Astrocyte of the spinal cord (primary cell): ENCODE measurements around the gene ZNF334.

Source experiments
- DNase-seq: peaks from one replicate; pipeline ENCODE4 v3.0.0; 2011; ENCODE audit warnings: low read depth, low spot score
- H3K4me3 ChIP-seq: 2 replicates; pipeline ENCODE4 v1.5.1; 2011; ENCODE audit warnings: low read depth, mild to moderate bottlenecking, low read length, moderate library complexity
- in situ Hi-C: cut with HindIII; loops from 2 replicates; pipeline ENCODE4 v1.10.0; 2017; ENCODE audit warnings: low sequenced_read_pairs
- TF ChIP-seq, protein P1 (sequence below): IDR thresholded peaks from 2 replicates; pipeline ENCODE4 v1.5.1; 2012; ENCODE audit warnings: low read depth, mild to moderate bottlenecking, low read length, inconsistent platforms

The ZNF334 gene

DNA sequence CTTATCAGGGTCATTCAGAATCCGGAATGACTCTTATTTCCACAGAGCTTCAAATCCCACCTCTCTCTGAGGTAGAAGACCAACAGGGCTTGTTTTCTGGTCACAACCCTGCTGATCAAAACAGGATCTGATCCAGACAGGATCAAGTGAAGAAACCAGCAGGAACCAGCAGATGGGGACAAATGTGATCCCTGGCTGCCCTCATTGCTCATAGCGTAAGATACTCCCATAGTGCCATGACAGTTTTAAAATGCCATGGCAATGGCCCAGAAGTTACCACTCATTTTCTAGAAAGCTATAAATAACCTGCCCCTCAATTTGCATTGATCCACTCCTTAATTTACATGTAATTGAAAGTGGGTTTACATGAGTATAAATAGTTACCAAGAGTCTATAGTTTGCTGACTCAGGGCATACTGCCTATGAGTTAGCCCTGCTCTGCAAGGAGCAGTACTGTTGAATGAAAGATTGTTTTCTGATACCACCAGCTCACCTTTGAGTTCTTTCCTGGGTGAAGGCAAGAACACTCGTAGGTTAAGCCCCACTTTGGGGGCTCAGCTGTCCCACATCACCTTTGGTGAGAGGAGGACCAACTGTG is 6.2 kb upstream of the ZNF334 start:
- TF ChIP-seq, protein P1, sequence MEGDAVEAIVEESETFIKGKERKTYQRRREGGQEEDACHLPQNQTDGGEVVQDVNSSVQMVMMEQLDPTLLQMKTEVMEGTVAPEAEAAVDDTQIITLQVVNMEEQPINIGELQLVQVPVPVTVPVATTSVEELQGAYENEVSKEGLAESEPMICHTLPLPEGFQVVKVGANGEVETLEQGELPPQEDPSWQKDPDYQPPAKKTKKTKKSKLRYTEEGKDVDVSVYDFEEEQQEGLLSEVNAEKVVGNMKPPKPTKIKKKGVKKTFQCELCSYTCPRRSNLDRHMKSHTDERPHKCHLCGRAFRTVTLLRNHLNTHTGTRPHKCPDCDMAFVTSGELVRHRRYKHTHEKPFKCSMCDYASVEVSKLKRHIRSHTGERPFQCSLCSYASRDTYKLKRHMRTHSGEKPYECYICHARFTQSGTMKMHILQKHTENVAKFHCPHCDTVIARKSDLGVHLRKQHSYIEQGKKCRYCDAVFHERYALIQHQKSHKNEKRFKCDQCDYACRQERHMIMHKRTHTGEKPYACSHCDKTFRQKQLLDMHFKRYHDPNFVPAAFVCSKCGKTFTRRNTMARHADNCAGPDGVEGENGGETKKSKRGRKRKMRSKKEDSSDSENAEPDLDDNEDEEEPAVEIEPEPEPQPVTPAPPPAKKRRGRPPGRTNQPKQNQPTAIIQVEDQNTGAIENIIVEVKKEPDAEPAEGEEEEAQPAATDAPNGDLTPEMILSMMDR = no peak
- no peak overlapping the region for H3K4me3 ChIP-seq
- in situ Hi-C loops = no loop called here
- DNase-seq = no peak

DNA sequence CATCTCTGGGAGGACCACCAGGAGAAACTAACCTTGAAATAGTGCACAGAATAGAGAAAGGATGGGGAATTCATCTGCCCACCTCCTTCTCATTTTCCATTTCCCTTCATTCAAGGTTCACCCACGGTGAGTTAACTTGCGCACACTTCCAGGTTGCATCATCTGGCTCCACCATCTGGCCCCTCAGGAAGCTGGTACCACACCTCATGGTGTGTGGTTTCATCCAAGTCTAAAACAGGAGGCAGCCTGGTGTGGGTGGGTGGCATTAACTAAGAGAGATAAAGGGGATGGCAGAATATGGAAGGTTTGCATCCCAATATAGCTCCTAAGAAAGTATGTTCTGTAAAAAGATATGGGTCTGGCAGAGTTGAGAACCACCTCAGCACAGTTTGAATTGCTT is 3.8 kb downstream of the ZNF334 start:
- TF ChIP-seq, protein P1 = no peak
- in situ Hi-C loops = no loop called here

DNA sequence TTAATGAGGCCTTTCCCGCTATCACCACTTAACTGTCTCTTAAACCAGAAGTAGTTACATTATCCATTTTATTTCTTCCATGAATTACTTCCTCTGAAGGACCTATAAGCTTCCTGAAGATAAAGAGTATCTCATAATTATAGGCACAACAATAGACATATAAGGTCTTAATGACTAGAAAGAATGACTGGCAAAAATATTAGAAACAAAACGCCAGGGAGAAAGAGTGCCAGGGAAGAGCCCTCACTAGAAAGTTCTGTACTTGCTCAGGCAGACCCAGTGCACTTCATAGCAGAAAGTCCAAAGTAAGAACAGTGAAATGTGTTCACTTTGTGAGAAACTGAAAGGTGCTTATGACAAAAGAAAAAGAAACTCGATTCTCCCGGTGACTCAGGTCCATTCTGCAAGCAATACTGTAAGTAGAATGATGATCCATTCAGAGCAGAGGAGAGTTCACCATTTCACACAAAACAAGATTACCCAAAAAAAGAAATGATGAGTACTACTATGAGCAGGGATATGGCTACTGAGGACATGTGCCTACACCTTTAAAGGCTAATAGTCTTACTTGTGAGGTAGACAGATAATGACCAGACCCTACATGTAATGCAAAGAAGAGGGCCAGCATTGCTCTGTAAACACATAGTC is 5.5 kb downstream of the ZNF334 start:
- in situ Hi-C loops = no loop called here
- TF ChIP-seq, protein P1 = no peak
- H3K4me3 ChIP-seq = no peak overlapping the region
- DNase-seq = no peak

More for the DNA sequence above, 3.8 kb downstream of the ZNF334 start:
- DNase-seq = no peak
- H3K4me3 ChIP-seq = no peak overlapping the region

DNA sequence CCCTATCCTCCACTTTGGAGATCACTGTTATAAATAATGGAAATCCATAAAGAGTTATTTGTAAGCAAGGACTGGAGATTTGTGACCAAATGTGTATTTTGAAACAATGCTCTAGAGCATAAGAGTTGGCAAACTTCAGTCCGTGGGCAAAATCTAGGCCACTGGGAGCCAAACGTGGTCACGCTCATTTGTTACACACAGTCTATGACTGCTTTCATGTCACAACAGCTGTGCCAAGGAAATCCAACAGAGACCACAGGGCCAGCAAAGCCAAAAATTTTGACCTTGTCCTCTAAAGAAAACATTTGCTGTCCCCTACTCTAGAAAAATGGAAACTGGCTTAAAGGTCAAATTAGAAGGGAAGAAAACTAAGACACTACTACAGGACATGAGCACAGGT is 7.9 kb downstream of the ZNF334 start:
- in situ Hi-C loops = no loop called here
- no peak for DNase-seq
- no peak overlapping the region for H3K4me3 ChIP-seq
- TF ChIP-seq, protein P1 = no peak

DNA sequence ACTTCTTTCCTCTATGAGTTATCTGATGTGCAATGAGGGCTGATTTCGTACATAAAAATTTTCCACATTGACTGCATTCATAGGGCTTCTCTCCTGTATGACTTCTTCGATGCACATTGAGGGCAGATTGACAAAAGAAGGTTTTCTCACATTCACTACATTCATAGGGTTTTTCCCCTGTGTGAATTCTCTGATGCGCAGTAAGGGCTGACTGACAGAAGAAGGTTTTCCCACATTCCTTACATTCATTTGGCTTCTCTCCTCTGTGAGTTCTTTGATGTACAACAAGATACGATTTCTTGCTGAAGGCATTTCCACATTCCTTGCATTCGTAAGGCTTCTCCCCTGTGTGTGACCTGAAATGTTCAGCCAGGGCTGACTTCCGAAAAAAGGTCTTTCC is 11.4 kb downstream of the ZNF334 start:
- TF ChIP-seq, protein P1 = no peak
- DNase-seq = no peak
- no peak overlapping the region for H3K4me3 ChIP-seq
- in situ Hi-C loops = no loop called here

DNA sequence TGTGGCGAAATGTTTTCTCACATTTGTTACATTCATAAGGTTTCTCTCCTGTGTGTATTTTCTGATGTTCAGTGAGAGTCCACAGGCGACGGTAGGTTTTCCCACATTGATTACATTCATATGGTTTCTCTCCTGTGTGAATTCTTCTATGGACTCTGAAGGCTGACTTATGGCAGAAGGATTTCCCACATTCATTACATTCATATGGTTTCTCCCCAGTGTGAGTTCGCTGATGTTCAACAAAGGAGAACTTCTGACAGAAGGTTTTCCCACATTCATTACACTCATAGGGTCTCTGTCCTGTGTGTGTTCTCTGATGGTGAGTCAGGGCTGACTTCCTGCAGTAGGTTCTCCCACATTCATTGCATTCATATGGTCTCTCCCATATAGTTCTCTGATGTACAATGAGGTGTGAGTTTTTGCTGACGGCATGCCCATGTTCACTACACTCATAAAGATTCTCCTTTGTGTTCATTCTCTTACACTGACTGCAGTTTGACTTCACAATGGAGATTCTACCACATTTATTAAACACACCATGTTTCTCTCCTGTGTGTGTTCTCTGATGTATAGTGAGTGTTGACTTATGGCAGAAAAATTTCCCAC is 11.9 kb downstream of the ZNF334 start:
- TF ChIP-seq, protein P1 = no peak
- in situ Hi-C loops = no loop called here
- no peak for DNase-seq
- no peak overlapping the region for H3K4me3 ChIP-seq
